Measurements from ENCODE around the gene ATF7. TPM values are rescaled to one million over a fixed set of nuclear protein-coding genes. Genes with fewer than 3 reads are reported as not detected.
A peak's percentile ranks its signal among the peaks of the same experiment; 100 is the strongest.

Gene ATF7
- total and polyA plus RNA-seq, 9 of the 15 experiments (the other 6 are each of a cell fraction or from before 2014, with no cell fraction given), result 10.6 to 30.4 (median 20.7) TPM

- peaks cover 5% of the 10 kb centered on the region; the same call in 1 of the 3 replicates for H3K79me2 ChIP-seq (ENCODE audit: control insufficient read depth, insufficient read depth, low read length)
- FAIRE-seq, result no peak
- no TSS peak for BruUV-seq (replicated peaks)
These were observed 48.2 kb downstream of the ATF7 start for GRCh38 chr12:53577941-53578352.

GRCh38 chr12:53575502-53576249 lies 50.5 kb downstream of the ATF7 start:
- BruUV-seq (replicated peaks), result no TSS peak
- 0 out of 2 replicates have a peak, but pooled peaks have one; percentile 8 for TF ChIP-seq ARID1B (IDR thresholded peaks at IDR 0.05)
- TF ChIP-seq HDAC2 (IDR thresholded peaks at IDR 0.05), result no peak
- peak; percentile 98 for TF ChIP-seq MAFK (IDR thresholded peaks at IDR 0.05; ENCODE audit: low read length)
- peak; percentile 41; the same call in 1 of the 2 replicates for TF ChIP-seq NFE2L1 (tag; IDR thresholded peaks at IDR 0.05; ENCODE audit: borderline replicate concordance, low read depth)
- TF ChIP-seq IRF1 (CRISPR knock-in tag; IDR thresholded peaks at IDR 0.05; ENCODE audit: borderline replicate concordance), result no peak
- TF ChIP-seq, protein P1, sequence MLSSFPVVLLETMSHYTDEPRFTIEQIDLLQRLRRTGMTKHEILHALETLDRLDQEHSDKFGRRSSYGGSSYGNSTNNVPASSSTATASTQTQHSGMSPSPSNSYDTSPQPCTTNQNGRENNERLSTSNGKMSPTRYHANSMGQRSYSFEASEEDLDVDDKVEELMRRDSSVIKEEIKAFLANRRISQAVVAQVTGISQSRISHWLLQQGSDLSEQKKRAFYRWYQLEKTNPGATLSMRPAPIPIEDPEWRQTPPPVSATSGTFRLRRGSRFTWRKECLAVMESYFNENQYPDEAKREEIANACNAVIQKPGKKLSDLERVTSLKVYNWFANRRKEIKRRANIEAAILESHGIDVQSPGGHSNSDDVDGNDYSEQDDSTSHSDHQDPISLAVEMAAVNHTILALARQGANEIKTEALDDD (IDR thresholded peaks at IDR 0.05), result no peak
- TF ChIP-seq, protein P2, sequence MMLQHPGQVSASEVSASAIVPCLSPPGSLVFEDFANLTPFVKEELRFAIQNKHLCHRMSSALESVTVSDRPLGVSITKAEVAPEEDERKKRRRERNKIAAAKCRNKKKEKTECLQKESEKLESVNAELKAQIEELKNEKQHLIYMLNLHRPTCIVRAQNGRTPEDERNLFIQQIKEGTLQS (IDR thresholded peaks at IDR 0.05), result peak; percentile 27; the same call in 1 of the 2 replicates
- TF ChIP-seq, protein P2 (CRISPR knock-in tag; conservative IDR thresholded peaks at IDR 0.05), result no peak
- no peak for TF ChIP-seq NBN (IDR thresholded peaks at IDR 0.05; ENCODE audit: low read depth)
- TF ChIP-seq ETV1 (tag; conservative IDR thresholded peaks at IDR 0.05; ENCODE audit: low read depth), result no peak

More at GRCh38 chr12:53577941-53578352, 48.2 kb downstream of the ATF7 start:
- Histone ChIP-seq H3K9me3 (replicated peaks; ENCODE audit: control insufficient read depth, insufficient read depth, low read depth, low read length) (no peaks in the 10 kb centered on the region), H2AFZ (ENCODE audit: low read depth, low read length) (no peak overlapping the region), H3K4me1 (replicated peaks in 1 of 2; ENCODE audit: control insufficient read depth in 2 of 2, insufficient read depth in 2 of 2, low read length in 2 of 2) (peaks cover 2 to 6% of the 10 kb centered on the region in 2 experiments; a peak in 2 of 5 replicates), H4K20me1 (replicated peaks; ENCODE audit: control insufficient read depth, insufficient read depth, low read length) (no peaks in the 10 kb centered on the region), H3K4me3 (no peak overlapping the region), H3K36me3 (ENCODE audit: control insufficient read depth, insufficient read depth, low read length) (peaks cover 9% of the 10 kb centered on the region; the same call in 2 of the 3 replicates), H3K27me3 (ENCODE audit: control insufficient read depth in 2 of 2, insufficient read depth in 2 of 2, low read length in 2 of 2) (no peaks in the 10 kb centered on the region), H3K9ac (ENCODE audit: insufficient read depth in 1 of 2, low read depth in 2 of 2, low read length in 2 of 2) (no peak overlapping the region), H3K27ac (ENCODE audit: extremely low read depth, low read depth, low read length) (no peak overlapping the region), H3K9me1 (ENCODE audit: control insufficient read depth, insufficient read depth, low read length) (no peaks in the 10 kb centered on the region), H3K4me2 (ENCODE audit: insufficient read depth, low read length) (no peak overlapping the region)
- DNase-seq (ENCODE audit: extremely low read depth in 1 of 4, low spot score in 3 of 4) (no peak), ATAC-seq (no peak)
- TF ChIP-seq ZBED1 (IDR thresholded peaks at IDR 0.05), result no peak
- TF ChIP-seq HDAC2 (IDR thresholded peaks at IDR 0.05), result no peak
- TF ChIP-seq MEF2D (tag; conservative IDR thresholded peaks at IDR 0.05; ENCODE audit: low read depth), result no peak
- TF ChIP-seq ZKSCAN1 (IDR thresholded peaks at IDR 0.05; ENCODE audit: low read depth, low read length), result no peak
- no peak for TF ChIP-seq CEBPB (tag; IDR thresholded peaks at IDR 0.05)
- ChIA-PET CTCF (ENCODE audit: low intra/inter-chr PET ratio) (interaction anchor here (0.7 kb wide), 1 partner anchor 178 kb away, joined by 3 read pairs; no protein-coding TSS in a partner anchor), POLR2A (interaction anchor here (1.0 to 1.1 kb wide), 2 partner anchors 11 to 14 kb away, joined by 3 to 4 read pairs; no protein-coding TSS in a partner anchor)
- in situ Hi-C loops (cut with MboI), result no loop called here
- intact Hi-C loops (cut with micrococcal nuclease), result no loop called here
- 58% methylated on average over 4 of the region's 4 CpGs for WGBS (ENCODE audit: insufficient coverage, low coverage, missing lambda C conversion rate)

More at GRCh38 chr12:53575502-53576249, 50.5 kb downstream of the ATF7 start:
- intact Hi-C loops (cut with micrococcal nuclease), result no loop called here
- Histone ChIP-seq H3K9me1 (ENCODE audit: control insufficient read depth, insufficient read depth, low read length) (no peaks in the 10 kb centered on the region), H3K27ac (ENCODE audit: extremely low read depth, low read depth, low read length) (peak overlapping the region; percentile 7; the same call in 1 of the 3 replicates), H3K4me3 (no peak overlapping the region), H3K36me3 (ENCODE audit: control insufficient read depth, insufficient read depth, low read length) (peaks cover 9% of the 10 kb centered on the region; the same call in 2 of the 3 replicates), H3K9ac (ENCODE audit: insufficient read depth in 1 of 2, low read depth in 2 of 2, low read length in 2 of 2) (no peak overlapping the region), H2AFZ (ENCODE audit: low read depth, low read length) (no peak overlapping the region), H3K27me3 (ENCODE audit: control insufficient read depth in 2 of 2, insufficient read depth in 2 of 2, low read length in 2 of 2) (no peaks in the 10 kb centered on the region), H3K79me2 (ENCODE audit: control insufficient read depth, insufficient read depth, low read length) (peaks cover 5% of the 10 kb centered on the region; the same call in 2 of the 3 replicates), H3K4me2 (ENCODE audit: insufficient read depth, low read length) (no peak overlapping the region; the same call in 1 of the 2 replicates), H4K20me1 (replicated peaks; ENCODE audit: control insufficient read depth, insufficient read depth, low read length) (no peaks in the 10 kb centered on the region), H3K9me3 (replicated peaks; ENCODE audit: control insufficient read depth, insufficient read depth, low read depth, low read length) (no peaks in the 10 kb centered on the region), H3K4me1 (replicated peaks in 1 of 2; ENCODE audit: control insufficient read depth in 2 of 2, insufficient read depth in 2 of 2, low read length in 2 of 2) (peaks cover 2 to 6% of the 10 kb centered on the region in 2 experiments; a peak in 2 of 5 replicates)
- DNase-seq (ENCODE audit: extremely low read depth in 1 of 4, low spot score in 3 of 4), result peak; percentile 24 to 31 (median 28)
- peak; percentile 61 for FAIRE-seq
- CTCF ChIA-PET (ENCODE audit: low intra/inter-chr PET ratio), result no interaction called here
- 38% methylated on average over 2 of the region's 3 CpGs for WGBS (ENCODE audit: insufficient coverage, low coverage, missing lambda C conversion rate)
- POLR2A ChIA-PET, result interaction anchor here (1.5 kb wide), 1 partner anchor 16 kb away, joined by 3 read pairs; no protein-coding TSS in a partner anchor
- in situ Hi-C loops (cut with MboI), result no loop called here
- ATAC-seq, result peak; percentile 50; the same call in 2 of the 3 replicates

Measured in K562 (cell line).